Measurements from ENCODE around the gene ME3.

The ME3 gene

DNA sequence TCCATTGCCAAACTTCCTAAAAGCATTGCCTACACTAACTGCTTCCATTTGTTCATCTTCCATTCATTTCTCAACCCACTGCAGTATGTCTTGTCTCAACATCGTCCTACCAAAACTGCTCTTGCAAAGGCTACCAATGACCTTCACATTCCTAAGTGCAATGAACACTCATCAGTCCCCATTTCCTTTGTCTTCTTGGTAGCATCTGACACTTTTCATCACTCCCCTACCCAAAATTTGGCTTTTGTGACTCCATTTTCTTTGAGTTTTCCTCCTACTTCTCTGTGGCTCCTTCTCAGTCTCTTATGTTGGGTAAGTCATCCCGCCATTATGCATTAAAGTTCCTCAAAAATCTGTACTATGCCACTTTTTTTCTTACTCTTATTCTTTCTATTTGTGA lies 162.3 kb downstream of the ME3 start:
- no peak for DNase-seq

DNA sequence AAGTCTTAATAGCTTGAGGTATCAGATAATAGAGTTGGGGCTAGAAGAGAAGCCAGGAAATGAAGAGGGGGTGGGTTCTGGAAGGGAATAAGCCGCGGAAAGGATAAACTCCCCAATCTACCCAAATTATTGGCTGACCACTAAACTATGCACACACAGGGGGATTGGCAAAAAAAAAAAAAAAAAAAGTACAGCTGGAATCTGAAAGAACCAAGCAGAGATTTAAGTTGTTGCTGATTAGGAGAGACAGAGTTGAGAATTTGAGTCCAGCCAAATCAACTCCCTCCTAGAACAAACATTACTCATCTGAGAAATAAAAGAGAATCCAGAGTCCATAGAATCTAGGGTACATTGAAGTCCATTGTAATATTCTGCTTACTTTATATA lies 162.8 kb downstream of the ME3 start:
- DNase-seq: no peak

DNA sequence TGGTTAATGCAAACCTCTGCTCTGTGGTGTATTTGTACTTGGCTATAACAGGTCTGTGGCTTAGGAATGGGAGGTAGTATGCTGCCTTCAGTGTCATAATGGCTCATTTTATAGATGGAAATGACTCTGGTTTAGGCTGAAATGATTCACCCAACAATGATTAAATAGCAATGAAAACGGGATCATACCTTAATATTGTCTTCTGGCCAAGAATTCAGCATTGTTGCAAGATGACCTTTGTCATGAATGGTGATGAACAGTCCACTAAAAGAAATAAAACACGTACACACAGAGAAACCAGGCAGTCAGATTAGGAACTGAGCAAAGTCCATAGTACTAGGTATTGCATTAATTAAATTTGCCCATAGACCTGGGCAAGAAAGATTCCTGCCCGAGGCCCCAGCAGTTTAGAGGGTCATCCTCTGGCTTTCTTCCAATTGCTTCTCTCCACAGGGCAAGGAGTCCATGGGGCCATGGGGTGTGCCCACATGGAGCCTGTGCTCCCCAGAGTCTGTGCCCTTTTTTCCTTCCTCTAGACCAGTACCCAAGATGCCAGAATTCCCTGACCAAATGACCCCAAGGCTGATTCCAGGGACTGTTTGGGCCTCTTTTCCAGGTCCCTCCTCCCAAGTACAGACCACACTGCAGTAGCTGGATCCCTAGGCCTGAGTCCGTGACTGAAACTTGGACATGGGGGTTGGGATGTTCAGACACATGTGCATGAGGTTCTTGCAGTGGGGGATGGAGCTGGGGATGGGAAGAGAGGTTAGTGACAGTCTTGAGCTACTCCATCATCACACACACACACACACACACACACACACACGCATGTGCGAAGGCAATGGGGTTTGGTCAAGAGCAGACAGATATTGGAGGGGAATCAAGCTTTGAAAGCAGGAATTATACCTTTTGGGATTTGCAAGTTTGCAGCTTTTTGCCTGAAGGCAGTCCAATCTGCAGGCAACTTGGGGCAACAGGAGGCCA lies 163.5 kb downstream of the ME3 start:
- DNase-seq: no peak

DNA sequence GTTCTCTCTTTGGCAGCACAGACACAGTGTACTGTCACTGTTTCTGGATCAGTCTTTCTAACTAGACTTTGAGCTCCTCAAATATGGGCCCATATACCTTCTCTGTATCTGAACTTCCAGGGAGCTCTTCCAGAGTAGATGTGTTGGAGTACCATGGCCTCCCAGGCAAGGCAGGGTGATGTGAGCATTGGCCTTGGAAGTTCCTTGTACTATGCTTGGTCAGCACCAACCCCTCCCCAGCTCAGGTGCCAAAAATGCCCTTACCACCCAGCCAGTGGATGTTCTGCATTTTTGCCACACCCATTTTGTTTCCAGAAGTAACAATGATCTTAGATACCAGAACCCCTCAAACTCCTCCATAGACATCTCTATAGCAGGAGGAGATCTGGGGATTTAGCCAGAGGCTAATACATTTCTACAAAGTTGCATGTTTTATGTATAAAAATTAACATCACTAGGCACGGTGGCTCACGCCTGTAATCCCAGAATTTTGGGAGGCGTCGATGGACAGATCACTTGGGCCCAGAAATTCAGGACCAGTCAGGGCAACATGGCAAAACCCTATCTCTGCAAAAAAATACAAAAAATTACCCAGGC lies 165.1 kb downstream of the ME3 start:
- DNase-seq: no peak

DNA sequence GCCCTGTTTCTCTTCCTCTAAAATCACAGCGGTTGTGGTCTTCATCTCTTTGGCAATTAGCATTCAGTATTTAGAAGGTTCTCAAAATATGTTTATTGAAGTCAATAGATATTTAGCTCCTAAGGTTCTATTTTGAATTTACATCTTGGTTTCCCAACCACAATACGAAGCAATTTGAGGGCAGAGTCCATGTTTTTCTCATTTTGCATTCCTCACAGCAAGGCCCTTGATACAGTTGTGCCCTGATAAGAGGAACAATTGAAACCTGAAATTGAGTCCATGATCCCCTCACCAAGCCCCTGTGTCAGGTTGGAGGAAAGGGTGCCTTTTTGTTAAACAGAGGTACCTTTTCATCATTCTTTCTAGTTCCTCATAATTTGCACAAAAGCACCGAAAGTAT lies 166.2 kb downstream of the ME3 start:
- DNase-seq: no peak

DNA sequence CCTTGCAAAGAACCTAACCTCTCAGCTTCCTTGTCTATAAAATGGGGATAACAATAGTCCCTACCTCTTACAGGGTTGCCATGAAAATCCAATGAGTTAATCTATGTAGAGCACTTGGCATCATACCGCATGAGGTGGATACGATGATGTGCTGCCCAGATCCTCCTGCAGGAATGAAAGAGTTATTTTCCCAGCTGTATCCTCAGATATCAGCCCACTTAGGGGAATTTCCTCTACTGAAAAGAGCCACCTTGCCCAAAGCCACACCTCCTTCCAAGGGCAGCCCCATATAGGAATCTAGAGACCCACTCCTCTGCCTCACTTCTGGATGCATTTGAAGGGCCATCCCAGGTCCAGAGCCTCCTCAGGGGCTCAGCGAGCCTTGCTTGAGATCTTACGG lies 169.3 kb downstream of the ME3 start:
- no peak for DNase-seq

DNA sequence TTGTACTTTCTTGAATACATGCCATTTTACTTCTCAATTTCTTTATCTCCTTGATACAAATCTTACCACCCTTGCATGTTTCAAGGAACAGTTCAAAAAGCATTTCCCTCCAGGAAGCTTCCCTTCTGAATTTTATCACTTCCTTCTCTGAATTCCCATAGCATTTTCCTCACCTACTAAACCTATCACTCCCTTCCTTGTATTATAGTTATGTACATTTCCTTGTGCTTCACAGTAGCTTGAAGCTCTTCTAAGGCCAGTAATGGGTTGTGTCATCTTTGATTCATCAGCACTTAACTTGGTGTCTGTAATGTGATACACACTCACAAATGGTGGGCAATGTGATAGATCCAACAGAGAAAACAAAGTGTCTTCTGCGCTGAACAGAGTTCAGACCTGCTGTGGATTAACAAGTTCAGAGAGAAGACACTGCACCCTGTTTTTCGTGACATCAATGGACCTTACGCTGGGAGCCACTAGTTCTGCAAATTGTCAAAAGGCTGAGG lies 170.2 kb downstream of the ME3 start:
- DNase-seq: no peak

DNA sequence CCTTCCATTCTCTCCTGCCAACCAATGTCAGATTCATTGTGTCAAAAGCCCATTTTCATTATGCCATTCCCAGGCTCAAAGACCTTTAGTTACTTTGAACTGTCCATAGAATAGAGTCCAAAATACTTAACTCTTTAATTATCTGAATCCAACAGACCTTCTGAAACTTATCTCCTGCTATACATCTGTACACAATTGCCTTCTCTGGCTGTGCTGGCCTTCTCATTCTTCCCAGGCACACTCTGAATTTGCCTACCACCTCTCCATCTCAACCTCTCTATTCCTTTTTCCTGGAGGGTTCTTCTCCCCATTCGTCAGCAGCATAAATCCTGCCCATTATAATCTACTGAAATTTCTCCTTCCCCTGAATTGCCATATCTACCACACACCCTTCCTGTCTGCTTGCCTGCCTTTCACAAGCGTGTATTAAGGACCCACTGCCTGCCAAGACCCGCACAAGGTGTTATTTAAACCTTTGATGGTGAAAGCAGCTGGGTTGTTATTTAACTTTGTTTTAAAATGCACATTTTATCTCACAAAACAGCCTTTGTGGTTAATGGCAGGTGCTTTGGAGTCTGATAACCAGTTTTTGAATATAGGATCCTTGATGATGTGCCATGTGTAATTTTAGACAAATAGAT lies 171.8 kb downstream of the ME3 start:
- no peak for DNase-seq

DNA sequence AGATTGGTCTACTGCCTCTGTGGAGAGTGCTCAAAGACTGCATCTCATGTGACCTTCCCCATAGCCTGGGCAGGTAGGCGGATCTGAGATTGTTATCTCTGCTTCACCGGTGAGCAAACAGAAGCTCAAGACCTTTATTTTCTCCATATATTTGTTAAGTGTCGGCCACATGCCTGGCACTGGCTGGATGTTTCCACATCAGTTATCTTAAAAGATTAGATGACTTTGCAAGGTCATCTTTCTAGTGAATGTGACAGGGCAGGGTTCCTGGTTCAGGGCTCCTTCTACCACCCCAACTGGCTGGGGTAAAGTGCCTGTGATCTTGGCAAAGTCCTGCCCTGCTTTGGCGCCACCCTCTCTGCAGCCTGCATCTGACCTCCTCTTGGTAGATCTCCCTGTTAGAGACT lies 172.7 kb downstream of the ME3 start:
- DNase-seq: no peak

DNA sequence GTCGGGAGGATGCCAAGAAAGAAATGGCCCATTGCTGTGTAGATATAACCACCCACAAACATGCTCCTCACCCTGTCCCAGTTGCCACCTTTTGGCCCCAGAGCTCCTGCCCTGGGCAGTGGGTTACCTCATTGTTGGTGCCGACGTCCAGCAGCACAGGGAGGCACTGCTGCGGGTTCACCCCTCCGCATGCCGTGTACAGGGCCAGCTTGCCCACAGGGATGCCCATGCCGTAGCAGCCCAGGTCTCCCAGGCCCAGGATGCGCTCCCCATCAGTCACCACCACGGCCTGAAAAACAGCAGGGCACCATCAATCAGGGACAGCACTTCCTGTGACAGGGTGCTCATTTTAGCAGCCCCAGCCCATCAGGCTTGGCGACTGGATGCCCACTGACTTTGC lies 174.6 kb downstream of the ME3 start:
- no peak for DNase-seq

DNA sequence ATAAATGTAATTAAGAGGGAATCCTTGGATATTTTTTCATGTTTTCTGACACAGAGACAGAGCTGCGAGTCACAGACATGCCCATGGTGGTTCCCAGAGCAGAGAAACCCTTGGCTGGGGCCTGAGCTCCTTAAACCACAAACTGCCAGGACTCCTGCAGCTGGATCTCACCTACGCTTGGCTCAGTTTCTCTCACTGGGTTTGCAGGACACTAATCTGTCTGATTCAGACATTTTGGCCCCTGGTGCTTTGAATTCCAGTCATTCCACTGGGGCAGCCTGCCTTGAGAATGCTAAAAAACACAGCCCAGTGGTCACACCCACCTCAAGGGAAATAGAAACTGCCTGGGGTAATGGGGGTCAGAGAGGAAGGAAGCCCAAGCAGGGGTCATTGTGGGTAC lies 175.1 kb downstream of the ME3 start:
- DNase-seq: no peak

DNA sequence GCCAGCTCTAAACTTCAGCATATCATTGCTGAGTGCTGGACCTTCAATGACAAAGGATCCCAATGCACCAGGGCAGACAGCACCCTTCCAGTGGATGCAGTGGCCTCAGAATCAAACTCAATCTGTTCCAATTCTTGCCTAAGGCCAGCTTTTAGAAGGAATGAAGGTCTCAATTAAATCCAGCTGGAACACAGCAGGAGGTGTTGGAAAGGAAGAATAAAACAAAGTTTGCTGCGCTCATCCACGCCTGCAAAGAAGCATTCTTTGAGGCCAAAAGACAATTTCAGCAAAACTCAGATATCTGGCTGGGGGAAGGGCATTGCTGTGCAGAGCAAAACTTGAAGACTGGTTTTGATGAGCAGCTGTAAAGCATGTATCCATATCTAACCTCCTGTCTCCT lies 177.1 kb downstream of the ME3 start:
- DNase-seq: no peak

DNA sequence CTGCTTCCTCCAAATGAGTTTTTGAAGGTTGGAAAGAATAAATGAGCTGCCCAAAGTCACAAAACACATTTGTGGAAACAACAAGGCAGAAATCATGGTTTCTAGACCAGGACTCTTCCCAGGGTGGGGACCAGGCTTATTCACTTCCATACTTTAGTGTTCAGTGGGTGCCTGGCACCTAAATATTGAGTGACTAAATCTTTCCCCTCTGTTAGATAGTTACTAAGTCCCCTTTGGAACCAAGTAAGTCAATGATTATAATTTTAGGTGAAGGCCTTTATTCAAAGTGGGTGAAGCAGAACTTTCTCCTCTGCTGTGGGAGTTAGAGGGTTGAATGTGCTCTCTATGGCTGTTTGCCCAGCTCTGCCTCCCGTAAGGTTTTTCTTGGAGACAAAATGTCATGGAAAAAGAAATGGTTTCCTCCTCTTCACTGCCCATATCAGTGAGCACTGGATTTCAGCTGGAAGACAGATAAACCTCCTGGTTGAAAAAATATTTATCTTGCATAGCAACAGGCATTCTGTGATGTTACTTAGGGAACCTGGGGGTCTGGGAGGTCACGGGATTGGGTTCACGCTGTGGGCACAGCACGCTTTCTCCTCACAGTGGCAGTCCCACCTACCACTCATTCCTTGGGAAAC lies 179.9 kb downstream of the ME3 start:
- no peak for DNase-seq

DNA sequence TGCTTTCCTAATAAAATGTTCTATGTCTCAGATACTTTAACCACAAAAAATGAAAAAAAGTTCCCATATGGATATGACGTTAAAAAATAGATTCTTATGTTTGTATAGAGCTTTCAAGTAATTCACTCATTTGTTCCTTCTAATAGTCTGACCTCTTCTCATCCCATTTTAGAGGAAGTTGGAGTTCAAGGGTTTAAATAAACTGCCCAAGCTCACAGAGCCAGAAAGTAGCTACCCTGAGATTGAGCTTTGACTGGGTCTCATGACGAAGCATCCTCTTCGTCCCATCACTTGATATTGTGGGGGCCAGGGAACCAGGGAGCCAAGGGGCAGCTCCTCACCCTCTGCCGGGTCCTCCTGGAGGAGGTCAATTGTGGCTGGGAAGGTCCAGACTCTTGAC lies 181.4 kb downstream of the ME3 start:
- DNase-seq: no peak

DNA sequence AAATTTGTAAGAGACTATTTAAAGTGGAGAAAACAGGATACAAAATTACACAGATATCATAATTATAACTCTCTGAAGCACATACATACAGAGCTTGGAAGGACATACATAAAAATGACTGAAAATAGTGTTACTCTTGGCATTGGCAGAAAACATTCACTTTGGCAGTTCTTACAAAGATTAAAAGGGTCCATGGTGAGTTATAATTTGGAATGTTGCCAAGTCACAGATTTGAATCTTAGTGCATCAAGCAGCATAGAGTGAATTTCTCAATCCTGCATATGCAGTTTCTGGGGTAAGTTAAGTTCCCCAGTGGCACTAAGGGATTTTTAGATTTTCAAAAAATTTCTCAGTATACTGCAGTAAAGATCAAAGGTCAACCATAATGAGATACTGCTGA lies 181.8 kb downstream of the ME3 start:
- DNase-seq: no peak

DNA sequence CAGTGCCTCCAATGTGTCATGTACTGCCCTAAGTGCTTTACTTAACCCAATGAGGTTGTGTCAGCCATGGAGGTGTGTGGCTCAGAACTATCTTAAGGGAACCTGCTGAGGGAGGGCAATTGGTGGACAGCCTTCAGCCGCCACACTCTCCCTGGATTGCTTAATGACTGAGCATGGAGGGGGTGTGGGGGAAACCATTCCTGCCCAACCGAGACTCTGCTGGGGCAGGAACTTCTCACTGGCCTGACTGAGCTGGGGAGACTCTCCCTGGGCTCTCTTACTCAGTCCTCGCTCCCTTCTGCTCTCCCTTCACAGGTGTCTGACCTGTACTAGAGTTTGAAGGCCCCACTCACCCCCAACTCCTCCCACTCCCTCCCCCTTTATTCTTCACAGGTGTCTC lies 183.0 kb downstream of the ME3 start:
- no peak for DNase-seq

DNA sequence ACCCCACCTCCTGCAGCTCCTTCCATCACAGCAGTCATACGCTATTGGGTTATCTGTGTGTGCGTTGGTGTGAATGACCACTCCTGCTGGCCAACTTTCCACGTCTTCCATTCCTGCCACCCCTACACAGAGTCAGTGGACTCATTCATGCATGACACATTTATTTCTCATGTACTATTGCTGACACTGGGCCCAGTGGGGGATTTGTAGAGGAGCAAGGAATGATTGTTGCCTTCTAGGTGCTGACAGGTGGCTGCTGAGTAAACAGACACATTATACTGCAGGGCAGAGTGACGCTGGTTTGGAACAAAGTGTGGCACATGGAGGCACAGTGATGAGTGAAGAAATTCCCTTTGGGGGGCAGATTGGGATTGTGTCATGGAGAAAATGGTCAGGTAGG lies 183.9 kb downstream of the ME3 start:
- no peak for DNase-seq

DNA sequence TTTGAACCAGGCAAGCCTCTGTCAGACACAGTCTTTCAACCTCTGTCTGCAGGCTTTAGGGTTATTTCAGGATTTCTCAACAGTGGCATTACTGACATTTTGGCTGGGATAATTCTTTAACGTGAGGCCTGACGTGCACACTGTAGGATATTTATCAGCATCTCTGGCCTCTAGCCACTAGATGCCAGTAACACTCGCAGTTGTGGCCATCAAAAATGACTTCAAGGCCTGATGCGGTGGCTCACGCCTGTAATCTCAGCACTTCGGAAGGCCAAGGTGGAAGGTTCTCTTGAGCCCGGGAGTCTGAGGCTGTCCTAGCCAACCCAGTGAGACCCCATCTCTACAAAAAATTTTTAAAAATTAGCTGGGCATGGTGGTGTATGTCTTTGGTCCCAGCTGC lies 184.7 kb downstream of the ME3 start:
- DNase-seq: no peak

DNA sequence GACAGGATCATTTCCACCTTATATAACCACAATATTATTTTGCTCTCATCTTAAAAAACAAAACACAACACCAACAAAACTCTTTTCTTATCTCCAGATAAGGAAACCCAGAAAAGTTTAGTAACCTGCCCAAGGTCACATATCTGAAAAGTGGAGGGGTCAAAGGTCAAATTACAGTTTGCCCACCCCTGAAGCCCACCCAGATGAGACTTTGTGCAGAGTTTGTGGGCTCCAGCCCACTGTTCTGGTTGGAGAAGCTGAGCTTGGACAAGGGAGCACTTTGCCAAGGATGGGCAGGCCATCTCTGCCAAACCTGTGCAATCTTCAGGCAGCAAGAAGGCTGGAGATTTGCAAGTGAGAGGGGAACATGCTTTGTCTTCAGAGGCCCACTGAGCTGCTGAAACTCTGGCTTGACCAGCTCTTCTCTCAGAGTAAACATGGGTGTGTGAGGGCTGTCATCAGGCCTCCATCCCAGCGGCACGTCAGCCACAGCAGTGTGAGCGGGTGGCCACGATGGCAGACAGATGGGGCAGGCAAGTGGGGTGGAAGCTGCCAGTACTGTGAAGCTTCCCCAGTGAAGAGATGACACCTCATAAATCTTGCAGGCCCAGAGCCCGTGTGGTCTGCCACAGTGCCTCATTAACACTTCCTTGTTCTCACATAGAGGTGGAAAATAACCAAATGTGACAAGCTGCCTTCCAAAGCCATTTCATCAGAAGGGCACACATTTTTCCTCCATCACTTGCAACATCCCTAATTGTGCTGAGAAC lies 186.0 kb downstream of the ME3 start:
- no peak for DNase-seq

DNA sequence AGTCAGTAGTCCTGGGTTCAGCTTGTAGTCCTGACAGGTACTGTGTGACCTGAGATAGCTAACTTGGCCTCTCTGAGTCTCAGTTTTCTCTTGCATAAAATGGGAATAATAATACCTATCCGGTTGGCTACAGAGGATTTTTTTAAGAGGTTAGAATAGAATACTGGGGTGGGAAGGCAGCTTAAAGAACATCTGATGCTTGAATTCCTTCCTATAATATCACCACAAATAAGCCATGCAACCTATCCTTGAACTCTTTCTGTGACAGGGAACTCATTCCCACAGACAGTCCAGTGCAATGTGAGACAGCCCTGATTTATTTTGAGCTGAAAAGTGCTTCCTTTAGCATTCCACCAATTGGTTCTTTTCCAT lies 187.6 kb downstream of the ME3 start:
- DNase-seq: no peak

DNA sequence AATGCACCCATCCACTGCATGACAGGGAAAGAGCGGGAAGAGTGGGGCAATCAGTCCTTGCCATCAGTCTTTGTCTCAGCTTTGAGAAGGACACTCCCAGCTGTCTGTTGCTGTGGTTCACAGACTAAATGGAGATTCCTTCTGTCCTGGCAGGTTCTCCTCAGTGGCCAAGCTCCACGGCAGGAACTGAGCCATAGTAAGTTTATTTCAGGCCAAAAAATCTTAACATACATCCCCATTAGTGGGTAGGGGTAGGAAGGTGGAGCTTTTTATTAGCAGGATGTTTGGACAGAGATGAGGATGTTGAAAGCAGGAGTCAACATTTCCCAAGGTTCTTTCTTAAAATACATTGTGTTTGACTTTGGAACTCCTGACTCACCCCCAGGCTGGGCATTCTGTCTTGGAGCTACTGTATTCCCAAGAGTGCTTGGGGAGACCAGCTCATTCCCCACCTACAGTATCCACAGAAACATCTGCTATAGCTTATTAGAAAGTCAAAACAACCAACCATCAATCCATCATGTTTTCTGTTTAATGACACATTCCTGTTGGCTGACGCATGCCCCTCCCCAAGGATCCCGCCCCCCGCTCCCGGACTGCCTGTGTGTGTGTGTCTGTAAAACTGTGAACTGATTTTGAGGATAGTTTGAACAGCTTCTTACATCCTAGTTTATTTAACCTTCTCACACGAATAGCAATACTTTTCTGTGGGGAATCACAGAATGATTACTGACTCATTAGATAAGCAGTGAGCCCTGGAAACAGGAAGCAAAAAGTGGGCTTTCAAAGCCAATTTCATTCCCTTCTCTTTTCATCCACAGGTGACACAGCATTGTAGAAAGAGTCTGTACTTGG lies 188.2 kb downstream of the ME3 start:
- DNase-seq: no peak

DNA sequence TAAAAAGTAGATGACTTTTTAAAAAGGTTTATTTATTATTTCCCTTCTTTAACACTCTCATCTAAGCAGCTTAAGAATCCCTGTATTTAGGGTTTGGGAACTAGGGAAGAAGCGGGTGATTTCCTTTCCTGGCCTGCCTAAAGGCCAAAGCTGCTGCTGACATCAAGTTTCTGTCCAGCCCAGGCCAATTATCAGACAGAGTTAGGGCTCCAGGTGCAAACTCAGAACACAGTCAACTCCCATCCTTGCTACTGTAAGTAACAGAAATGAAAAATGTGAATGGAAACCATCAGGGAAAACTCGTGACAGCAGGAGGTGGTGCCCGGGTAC lies 188.8 kb downstream of the ME3 start:
- DNase-seq: no peak
